GM21526 (cell line): ENCODE data around the gene AMBRA1.
A peak's percentile ranks its signal among the peaks of the same experiment; 100 is the strongest.

Source experiments
- ATAC-seq: cut with Tn5 transposase; IDR thresholded peaks from one replicate; pipeline ENCODE4 v1.9.1; 2021; ENCODE audit warnings: moderate library complexity; ENCODE audit not compliant: unreplicated experiment, low FRiP score

The AMBRA1 gene

DNA sequence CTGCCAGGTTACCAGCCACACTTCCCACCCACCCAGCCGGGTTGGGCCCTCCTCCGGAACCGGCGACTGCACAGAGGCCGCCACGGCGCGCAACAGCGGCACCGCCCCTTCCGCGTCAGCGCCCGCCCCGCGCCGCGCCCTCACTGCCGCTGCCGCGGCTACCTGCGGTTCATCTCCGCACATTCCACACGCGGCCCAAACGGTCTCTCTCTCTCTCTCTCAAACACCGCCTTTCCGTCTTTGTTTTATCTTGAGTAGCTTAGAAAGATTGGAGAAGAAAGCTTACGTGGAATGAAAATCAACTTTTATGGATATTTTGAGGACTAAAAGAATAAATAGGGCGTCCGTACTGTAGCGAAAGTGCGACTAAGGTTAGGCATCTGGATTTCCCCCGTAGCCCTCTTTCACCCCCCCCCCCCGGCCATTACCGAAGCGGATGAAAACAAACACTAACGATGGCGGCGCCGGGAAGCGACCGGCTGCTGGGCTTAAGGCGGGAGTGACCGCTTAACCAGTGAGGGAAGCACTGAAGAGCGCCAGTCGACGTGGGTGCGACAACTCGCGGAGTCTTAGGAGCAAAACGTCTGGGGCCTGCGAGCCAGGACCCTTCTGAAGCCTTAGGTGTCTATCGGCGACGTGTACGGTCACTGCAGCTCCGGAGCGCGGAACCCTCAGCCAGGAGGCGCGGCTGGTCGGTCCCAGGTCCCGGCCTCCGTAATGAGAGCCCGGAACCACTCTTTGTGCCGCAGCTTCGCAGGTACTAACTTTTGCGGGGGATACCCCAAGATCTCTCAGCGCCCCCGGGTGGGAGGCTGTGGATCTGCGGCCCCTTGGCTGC lies 23.5 kb upstream of the AMBRA1 start, which contains the start of the genes ATG13 and HARBI1:
Gene ATG13, plus strand, starts transcription at position 420 of the 838 bp plus-strand sequence. CDS start 26,739 bp downstream, outside the sequence.
Gene HARBI1, minus strand, starts transcription at position 94 of the 838 bp plus-strand sequence. CDS start 990 bp downstream, outside the sequence.
- ATAC-seq = peak; percentile 90

DNA sequence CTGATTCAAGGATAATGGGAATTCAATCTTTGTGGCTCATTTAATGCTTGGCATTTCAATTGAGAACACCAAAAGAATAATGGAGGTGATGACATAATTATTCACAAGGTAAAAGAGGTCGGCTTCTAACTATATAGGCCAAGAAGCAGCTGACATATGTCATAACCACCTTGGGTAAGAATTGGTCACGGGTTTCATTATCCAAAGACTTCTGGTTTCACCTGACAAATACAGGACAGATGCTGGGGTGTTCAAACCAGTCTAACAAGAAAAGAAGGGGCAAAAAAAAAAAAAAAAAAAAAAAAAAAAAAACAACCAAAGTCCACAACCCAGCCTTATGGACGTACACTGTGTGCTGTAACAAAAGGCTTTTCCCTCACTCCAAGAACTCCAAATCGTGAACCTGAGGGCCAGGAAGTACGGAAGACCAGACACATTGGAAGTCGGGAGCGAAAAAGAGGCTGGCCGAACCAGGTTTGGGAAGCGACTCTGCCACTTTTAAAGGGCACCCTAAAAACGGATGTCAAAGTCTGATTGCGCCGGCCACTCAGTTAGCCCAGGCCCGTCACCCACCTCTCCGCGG lies 22.8 kb upstream of the AMBRA1 start:
- ATAC-seq = no peak

DNA sequence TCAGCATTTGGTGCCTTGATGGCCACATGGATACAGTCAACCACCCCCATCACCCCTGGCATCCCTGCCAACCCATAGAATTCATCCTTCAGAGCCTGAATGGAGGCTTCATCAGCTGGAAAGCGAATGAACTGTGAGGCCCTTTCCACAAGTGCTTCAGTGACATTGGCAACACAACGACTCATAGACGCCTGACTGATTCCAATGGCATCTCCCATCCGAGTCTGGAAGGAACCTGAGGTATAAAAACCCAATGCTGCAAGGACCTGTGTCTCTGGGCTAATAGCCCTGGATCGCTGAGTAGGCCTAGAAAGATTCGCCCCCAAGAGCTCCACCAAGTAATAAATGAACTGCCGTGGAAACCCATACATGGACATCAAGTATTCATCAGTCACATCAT lies 21.9 kb upstream of the AMBRA1 start:
- no peak for ATAC-seq

DNA sequence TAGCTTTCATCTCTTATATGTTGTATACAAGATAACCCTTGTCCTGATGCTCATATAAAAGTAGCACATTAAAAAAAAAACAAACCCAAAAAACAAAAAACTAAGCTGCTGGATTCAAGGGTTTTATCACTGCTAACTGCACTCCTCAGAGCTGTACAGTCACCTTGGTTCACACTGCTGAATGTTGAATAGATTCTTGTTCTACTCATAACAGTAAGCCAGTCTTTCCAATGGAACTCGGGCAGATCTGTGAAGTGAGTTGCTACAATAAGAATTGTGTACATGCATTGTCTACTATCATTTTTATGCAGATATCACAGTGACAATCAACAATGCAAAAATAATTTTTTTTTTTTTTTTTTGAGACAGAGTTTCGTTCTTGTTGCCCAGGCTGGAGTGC lies 18.5 kb upstream of the AMBRA1 start:
- ATAC-seq = no peak

DNA sequence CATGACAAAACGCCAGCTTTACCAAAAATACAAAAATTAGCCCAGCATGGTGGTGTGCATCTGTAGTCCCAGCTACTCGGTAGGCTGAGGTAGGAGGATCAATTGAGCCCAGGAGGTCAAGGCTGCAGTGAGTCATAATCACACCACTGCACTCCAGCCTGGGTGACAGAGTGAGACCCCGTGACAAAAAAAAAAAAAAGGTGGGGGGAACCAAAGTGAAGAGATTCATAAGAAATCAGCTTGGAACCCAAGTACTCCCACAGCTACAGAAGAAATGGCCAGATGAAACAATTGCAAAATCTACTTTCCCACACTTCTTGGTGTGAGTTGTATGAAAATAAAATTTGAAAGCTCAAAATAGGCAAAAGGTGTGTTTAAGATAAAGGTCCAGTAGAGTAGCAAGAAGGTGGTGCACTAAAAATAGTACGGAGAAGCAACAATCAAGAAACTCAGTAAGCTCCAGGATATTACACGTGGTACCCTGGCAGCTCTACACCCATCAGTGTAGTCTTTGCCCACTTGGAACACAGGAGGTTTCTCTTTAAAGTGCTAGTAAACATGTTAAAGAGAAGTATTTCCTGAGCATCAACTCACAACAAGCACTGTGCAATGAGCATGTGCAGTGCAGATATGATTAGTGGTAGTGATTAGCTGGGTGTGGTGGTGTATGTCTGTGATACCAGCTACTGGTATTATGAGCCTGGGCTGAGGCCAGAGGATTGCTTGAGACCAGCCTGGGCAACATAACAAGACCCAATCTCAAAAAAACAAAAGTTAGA lies 17.9 kb upstream of the AMBRA1 start:
- no peak for ATAC-seq

DNA sequence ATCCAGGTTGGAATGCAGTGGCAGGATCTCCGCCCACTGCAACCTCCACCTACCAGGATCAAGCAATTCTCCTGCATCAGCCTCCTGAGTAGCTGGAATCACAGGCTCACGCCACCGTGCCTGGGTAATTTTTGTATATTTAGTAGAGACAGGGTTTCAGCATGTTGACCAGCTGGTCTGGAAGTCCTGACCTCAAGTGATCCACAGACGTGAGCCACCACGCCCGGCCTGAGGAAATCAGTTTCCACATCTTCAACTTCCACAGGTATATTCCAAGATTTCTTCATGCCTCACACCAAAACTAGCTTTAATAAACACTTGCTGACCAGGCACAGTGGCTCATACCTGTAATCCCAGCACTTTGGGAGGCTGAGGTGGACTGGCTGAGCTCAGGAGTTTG lies 15.6 kb upstream of the AMBRA1 start:
- no peak for ATAC-seq

DNA sequence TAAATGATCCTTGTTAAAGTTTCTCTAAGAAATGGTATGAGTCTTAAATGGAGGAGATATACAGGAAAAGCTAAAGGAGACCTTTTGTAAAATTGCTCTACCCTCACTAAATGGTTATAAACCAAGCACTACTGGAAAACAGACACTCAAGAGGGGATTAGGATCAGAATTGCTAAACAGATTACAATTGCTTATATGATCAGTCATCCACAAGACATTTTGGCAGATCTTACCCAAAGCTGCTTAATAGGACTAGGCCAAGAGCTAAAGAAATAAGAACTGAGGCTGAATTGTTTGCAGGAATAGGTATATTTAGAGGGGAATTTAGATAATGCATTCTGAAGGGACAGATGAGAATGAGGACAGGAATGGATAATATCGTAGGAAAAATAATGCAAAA lies 13.7 kb upstream of the AMBRA1 start:
- no peak for ATAC-seq

DNA sequence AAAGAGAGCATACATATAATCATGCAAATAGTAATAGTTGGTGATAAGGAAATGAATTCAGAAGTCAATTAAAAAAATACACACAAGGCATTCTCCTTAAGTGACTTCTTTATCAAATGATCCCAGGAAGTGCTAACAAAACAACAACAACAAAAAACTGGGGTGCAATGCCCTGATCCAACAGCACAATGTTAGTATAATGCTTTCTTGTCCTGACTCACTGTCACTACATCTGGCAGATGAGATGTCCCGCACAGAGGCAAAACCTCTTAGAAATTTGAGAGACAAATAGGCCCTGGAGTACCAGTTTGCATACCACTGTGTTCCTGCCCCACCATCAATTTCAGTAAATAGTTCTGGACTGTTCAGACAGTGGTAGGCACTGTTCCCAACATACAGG lies 11.0 kb upstream of the AMBRA1 start:
- ATAC-seq = no peak

DNA sequence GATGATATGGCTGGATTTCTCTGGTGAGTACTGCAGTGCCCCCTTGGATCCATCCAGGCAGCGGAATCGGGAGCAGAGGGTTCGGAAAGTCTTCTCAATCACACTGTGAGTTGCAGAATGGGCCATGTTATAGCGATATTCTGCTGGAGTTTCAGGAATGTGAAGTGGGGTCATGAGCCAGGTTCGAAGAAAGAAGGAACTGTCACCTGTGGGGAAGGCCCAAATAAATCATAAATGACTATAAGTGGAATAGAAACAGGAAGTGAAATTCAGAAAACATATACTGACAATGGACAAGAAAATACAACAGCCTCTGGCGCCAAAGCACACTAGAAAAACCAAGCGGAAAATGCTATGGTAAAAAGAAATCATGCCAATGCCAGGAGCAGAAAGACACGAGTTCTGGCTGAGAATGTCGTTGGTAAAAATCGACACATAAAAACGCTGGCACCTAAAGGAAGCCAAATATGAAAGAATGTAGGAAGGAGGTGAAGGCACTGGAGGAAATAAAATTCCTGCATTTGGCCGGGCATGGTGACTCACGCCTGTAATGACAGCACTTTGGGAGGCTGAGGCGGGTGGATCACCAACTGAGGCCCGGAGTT lies 10.0 kb upstream of the AMBRA1 start:
- no peak for ATAC-seq

DNA sequence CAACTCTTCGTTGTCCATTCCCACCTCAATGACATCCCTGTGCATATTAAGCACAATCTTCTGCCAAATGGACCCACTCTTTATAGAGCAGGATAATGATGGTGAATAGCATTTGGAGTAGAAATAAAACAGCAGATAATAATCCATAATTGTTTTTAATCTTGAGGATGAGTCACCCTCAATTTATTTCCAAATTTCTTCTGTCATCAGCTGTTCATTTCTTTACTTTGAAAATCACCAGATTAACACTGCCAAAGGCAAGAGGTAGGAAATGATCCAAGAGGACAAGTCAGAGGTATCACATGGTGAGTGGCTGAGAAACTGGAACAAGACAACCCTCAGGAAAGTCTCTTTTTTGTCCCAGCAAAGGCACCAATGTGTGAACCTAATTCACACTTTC lies 7.3 kb upstream of the AMBRA1 start:
- no peak for ATAC-seq

DNA sequence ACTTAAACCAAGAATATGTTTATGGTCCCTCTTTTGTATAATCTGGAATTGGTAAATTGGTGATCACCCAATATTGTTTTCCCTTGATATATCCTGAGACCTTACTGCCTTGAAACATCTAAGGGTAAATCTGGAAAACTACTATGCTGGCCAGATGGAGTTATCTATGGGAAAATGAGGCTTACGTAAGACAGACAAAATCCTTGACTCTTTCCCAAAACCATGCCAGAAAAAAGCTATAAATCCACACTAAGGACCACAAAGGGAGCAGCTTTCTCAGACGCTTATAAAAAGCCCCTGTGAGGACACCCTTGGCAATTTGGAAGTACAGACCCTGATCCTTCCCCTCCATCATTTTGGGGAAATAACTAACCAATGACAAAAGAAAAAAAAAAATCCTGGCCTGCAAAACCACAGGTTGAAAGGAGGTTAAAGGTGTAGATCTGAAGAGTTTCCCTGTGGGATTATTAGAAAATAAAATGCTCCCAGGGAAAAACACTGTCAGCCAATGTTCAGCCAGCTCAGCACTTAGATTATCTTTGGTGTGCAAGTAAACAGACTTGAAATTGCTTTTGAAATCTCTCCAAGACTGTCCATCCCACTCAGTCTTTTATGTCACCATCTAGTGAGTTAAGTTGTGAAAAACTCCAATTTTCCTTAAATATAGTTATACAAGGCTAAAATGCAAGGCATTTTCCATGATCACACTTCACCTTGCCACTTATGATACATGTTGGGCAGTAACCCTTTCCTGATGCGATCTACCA lies 6.6 kb upstream of the AMBRA1 start:
- no peak for ATAC-seq

DNA sequence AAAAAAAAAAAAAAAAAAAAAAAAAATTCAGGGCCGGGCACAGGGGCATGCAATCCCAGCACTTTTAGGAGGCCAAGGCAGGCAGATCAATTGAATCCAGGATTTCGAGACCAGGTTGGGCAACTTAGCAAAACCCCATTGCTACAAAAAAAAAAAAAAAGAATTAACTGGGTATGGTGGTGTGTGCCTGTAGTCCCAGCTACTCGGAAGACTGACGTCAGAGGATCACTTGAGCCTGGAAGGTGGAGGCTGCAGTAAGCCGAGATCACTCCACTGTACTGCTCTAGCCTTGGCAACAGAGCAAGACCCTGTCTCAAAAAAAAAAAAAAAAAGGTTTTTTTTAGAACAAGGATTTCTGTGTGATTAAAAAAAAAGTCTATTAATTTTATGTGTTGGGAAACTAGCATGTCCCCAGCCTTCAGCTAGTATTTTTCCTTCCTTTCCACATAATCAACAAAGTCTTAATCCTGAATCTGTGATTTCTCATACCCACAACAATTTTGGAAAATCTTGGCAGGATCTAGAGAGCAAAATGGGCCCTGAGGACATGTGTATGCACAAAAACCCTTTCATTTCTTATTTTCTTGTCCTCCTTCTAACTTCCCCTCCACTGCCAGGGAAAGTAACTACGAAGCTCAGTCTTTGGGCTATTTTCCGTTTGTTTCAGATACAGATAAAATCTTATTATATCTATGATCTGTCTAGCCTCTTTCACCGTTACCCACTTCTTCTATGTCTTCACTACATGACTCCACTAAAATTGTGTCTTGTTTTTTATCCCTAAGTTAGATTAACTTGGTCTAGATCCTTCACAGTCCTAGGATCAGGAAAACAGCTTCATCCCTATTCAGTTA lies 5.7 kb upstream of the AMBRA1 start:
- no peak for ATAC-seq

DNA sequence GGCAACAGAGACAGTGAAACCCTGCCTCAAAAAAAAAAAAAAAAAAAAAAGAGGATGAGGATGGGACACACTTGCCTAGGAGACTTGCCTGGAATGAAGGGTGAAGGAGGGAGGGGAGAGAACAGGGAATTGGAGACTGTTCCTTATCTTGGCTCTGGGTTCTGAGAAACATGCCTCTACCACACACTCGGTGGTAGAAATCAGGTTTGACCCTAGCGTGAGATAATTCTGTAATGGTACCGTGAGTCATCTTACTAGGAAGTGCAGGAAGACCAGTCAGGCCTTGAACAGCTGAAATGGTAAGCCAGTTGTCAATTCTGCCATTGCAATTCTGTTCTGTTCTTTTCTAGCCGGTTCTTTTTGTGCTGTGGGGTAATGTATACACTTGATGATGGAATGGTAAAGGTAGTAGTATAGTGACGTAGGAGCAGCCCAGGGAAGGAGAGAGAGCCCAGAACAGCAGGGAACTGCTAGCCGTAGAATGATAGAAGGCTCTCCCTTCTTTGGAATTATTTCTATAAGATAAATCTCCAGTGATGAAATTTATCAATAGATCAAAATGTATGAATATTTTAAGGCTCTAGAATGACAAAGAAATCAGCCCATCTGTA lies 3.9 kb upstream of the AMBRA1 start:
- no peak for ATAC-seq

DNA sequence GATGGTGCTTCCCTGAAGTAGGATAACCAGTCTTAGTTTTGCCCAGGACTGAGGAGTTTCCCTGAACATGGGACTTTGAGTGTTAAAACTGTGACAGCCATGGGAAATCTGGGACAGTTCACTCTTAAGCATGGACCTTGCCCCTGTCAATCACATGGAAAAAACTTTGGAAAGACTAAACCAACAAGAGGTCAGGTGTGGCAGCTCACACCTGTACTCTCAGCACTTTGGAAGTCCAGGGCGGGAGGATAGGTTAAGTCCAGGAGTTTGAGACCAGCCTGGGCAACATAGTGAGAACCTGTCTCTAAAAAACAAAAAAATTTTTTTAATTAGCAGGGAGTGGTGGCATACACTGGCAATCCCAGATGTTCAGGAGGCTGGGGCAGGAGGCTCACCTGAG lies 3.3 kb upstream of the AMBRA1 start:
- ATAC-seq = no peak

DNA sequence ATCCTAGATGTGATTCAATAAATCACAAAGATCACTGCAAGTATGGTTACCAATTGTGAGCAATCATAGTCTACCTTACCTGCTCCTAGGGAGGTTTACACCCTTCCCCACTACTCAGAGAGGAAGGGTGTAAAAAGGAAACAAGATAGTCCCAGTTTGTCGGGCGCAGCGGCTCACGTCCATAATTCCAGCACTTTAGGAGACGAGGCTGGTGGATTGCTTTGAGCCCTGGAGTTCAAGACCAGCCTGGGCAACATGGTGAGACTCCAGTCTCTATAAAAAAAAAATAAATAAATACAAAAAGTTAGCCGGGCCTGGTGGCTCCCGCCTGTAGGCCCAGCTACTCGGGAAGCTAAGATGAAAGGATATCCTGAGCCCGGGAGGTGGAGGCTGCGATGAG lies 962 bp upstream of the AMBRA1 start:
- ATAC-seq = no peak

DNA sequence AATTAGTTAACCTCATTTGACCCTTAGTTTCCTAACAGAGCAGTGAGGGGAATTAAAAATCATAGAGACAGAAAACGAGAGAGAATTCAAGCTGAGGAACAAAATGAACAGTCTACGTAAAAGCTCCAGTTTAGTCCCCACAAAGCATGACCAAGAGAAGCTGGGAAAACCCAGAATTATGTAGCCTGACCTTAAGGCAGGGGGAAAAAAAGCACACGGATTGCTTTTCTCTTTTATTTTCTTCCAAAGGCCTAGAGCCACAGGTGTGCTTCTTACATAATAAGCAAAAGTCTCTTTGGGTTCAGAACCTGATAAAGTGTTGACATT lies 514 bp upstream of the AMBRA1 start:
- ATAC-seq = no peak

DNA sequence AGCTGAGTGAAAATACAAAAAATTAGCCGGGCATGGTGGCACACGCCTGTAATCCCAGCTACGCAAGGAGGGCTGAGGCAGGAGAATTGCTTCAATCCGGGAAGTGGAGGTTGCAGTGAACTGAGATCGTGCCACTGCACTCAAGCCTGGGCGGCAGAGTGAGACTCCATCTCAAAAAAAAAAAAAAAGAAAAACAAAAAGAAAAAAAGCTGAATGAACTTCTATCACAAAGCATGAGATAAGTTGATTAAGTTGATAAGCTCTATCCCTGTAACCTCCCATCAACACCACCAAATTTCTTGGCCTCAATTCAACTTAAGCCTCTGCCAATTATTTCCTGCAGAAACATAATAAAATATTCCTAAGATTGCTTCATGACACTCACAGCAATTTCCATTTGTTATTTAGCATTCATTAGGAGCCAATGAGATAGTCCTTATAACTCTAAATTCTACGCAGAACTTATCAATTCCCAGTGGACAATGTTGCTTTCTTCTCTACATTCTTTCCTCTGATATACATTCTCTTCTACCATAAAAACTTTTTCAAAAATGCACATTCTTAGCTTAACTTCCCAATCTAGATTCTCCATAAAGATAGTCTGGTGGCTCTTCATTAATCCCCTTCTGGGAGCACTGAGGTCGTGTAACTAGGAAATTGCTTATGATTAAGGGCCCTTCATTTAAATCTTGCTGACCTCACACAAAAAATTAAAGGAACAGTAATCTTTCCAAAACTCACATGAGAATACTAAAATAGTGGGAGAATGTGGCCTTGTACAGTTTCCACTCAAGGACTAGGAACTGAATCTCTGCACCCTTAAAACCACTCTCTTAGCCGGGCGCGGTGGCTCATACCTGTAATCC lies 2.9 kb downstream of the AMBRA1 start:
- ATAC-seq = no peak

DNA sequence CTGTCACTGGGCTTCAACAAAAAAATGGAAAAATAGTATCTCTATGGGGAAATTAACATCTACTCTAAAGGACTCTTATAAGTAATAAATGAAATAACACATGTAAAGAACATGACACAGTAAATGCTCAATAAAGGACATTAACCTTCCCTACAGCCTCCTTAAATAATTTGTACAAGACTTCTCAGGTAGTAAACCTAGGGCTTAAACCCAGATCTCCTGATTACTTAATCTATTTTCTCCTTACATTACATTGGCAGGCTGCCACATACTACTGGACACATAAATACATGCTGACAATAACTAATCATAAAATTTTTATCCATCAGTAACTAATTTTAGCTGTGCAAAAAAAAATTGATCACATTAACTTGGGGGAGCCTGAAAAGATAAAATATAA lies 4.9 kb downstream of the AMBRA1 start:
- no peak for ATAC-seq
